Ammon's horn (tissue), 1 donor: ENCODE measurements around the gene CTNNB1.

Experiments used
- DNase-seq: peaks from one replicate; pipeline ENCODE4 v3.0.0-alpha.2; 2016; ENCODE audit warnings: low spot score

Gene CTNNB1

GRCh38 chr3:41193794-41194539 is 5.3 kb upstream of the CTNNB1 start:
- no peak for DNase-seq

- peak; percentile 4 for DNase-seq
Observed at GRCh38 chr3:41194701-41195100, 4.6 kb upstream of the CTNNB1 start.

GRCh38 chr3:41195946-41196345 is 3.4 kb upstream of the CTNNB1 start:
- DNase-seq: no peak

GRCh38 chr3:41196499-41197410 is 2.5 kb upstream of the CTNNB1 start:
- no peak for DNase-seq

GRCh38 chr3:41198046-41198445 is 1.3 kb upstream of the CTNNB1 start:
- no peak for DNase-seq

GRCh38 chr3:41198526-41198925 is 779 bp upstream of the CTNNB1 start:
- DNase-seq: peak; percentile 50

GRCh38 chr3:41199866-41200668 is 762 bp downstream of the CTNNB1 start:
- peak; percentile 30 for DNase-seq

- DNase-seq: peak; percentile 31
Observed at GRCh38 chr3:41200669-41201021, 1.3 kb downstream of the CTNNB1 start.

- DNase-seq: no peak
Observed at GRCh38 chr3:41202075-41202833, 2.9 kb downstream of the CTNNB1 start.

- DNase-seq: peak; percentile 56
Observed at GRCh38 chr3:41202834-41203345, 3.6 kb downstream of the CTNNB1 start.

- no peak for DNase-seq
Observed at GRCh38 chr3:41204369-41204768, 5.1 kb downstream of the CTNNB1 start.

- DNase-seq: no peak
Observed at GRCh38 chr3:41205591-41205990, 6.3 kb downstream of the CTNNB1 start.

GRCh38 chr3:41207355-41207754 is 8.1 kb downstream of the CTNNB1 start:
- DNase-seq: no peak

- DNase-seq: no peak
Observed at GRCh38 chr3:41208507-41209220, 9.4 kb downstream of the CTNNB1 start.

GRCh38 chr3:41209646-41210045 is 10.3 kb downstream of the CTNNB1 start:
- no peak for DNase-seq

- no peak for DNase-seq
Observed at GRCh38 chr3:41210966-41211365, 11.7 kb downstream of the CTNNB1 start.

- no peak for DNase-seq
Observed at GRCh38 chr3:41212088-41212487, 12.8 kb downstream of the CTNNB1 start.

- DNase-seq: no peak
Observed at GRCh38 chr3:41213588-41213987, 14.3 kb downstream of the CTNNB1 start.

- DNase-seq: no peak
Observed at GRCh38 chr3:41216422-41216821, 17.1 kb downstream of the CTNNB1 start.

- no peak for DNase-seq
Observed at GRCh38 chr3:41216993-41217392, 17.7 kb downstream of the CTNNB1 start.

GRCh38 chr3:41219424-41219823 is 20.1 kb downstream of the CTNNB1 start:
- DNase-seq: no peak
